ENCODE results near the gene ARHGAP26.
"Not testable (repeated sequence)": the region's sequence is repeated elsewhere in the genome, so short reads cannot be mapped to it uniquely, and the experiment has no call there.

ARHGAP26 gene

GRCh38 chr5:142965258-142966120 is 195.3 kb downstream of the ARHGAP26 start:
- not testable (repeated sequence) for DNase-seq (ENCODE audit: low spot score)

GRCh38 chr5:142966121-142966420 is 195.9 kb downstream of the ARHGAP26 start:
- no peak for DNase-seq (ENCODE audit: low spot score)

GRCh38 chr5:142969186-142969585 is 199.0 kb downstream of the ARHGAP26 start:
- no peak for DNase-seq (ENCODE audit: low spot score)

- DNase-seq (ENCODE audit: low spot score) = no peak
These were observed 199.7 kb downstream of the ARHGAP26 start for GRCh38 chr5:142969624-142970439.

GRCh38 chr5:142970440-142971030 is 200.4 kb downstream of the ARHGAP26 start:
- no peak for DNase-seq (ENCODE audit: low spot score)

- DNase-seq (ENCODE audit: low spot score) = no peak
These were observed 201.3 kb downstream of the ARHGAP26 start for GRCh38 chr5:142971303-142972013.

- no peak for DNase-seq (ENCODE audit: low spot score)
These were observed 201.9 kb downstream of the ARHGAP26 start for GRCh38 chr5:142972064-142972570.

- DNase-seq (ENCODE audit: low spot score) = no peak
These were observed 203.8 kb downstream of the ARHGAP26 start for GRCh38 chr5:142973932-142974331.

- no peak for DNase-seq (ENCODE audit: low spot score)
These were observed 204.2 kb downstream of the ARHGAP26 start for GRCh38 chr5:142974409-142974808.

- DNase-seq (ENCODE audit: low spot score) = no peak
These were observed 206.7 kb downstream of the ARHGAP26 start for GRCh38 chr5:142976861-142977260.

- DNase-seq (ENCODE audit: low spot score) = no peak
These were observed 207.3 kb downstream of the ARHGAP26 start for GRCh38 chr5:142977363-142978051.

GRCh38 chr5:142978252-142978651 is 208.1 kb downstream of the ARHGAP26 start:
- DNase-seq (ENCODE audit: low spot score) = no peak

GRCh38 chr5:142978726-142979125 is 208.5 kb downstream of the ARHGAP26 start:
- no peak for DNase-seq (ENCODE audit: low spot score)

GRCh38 chr5:142979636-142980035 is 209.5 kb downstream of the ARHGAP26 start:
- no peak for DNase-seq (ENCODE audit: low spot score)

- DNase-seq (ENCODE audit: low spot score) = no peak
These were observed 211.3 kb downstream of the ARHGAP26 start for GRCh38 chr5:142981475-142981874.

- no peak for DNase-seq (ENCODE audit: low spot score)
These were observed 212.0 kb downstream of the ARHGAP26 start for GRCh38 chr5:142981886-142982820.

GRCh38 chr5:142982821-142983200 is 212.6 kb downstream of the ARHGAP26 start:
- DNase-seq (ENCODE audit: low spot score) = no peak

GRCh38 chr5:142984011-142984410 is 213.8 kb downstream of the ARHGAP26 start:
- DNase-seq (ENCODE audit: low spot score) = no peak

- no peak for DNase-seq (ENCODE audit: low spot score)
These were observed 214.3 kb downstream of the ARHGAP26 start for GRCh38 chr5:142984525-142984924.

GRCh38 chr5:142989270-142989669 is 219.1 kb downstream of the ARHGAP26 start:
- DNase-seq (ENCODE audit: low spot score) = not testable (repeated sequence)

All from LoVo (cell line).